ENCODE data around the gene C6orf132.

GRCh38 chr6:42166444-42167141 lies 24.2 kb upstream of the C6orf132 start:
- TF ChIP-seq CTCF (IDR thresholded peaks at IDR 0.05) (peak; percentile 84 to 93 (median 88)), POLR2A (IDR thresholded peaks at IDR 0.05) (no peak)
